Psoas muscle (tissue), 8 donors: ENCODE measurements around the gene NSF. TPM values are rescaled to one million over a fixed set of nuclear protein-coding genes. Genes with fewer than 3 reads are reported as not detected.

Experiments
- ATAC-seq, 4 donors: fragments of 200-7000 bp; cut with Tn5 transposase; one replicate each; pipeline ENCODE4 v1.9.1; 2020; ENCODE audit warnings: moderate library complexity in 3 of 4, mild to moderate bottlenecking in 2 of 4
- DNase-seq, 2 donors: peaks; one replicate each; pipeline ENCODE4 v3.0.0-alpha.2; 2020
- H3K27ac ChIP-seq: fragments of 200-600 bp; one replicate; pipeline ENCODE4 v1.8.0; 2022
- H3K27me3 ChIP-seq, 3 donors: fragments of 200-600 bp in 1 of 3; one replicate each; pipeline versions ENCODE4 v1.6.1 to v1.8.0; 2013 to 2022; ENCODE audit warnings: low read length in 2 of 3, mild to moderate bottlenecking in 2 of 3, moderate library complexity in 1 of 3; ENCODE audit not compliant: insufficient read depth in 3 of 3
- H3K36me3 ChIP-seq, 2 donors: fragments of 200-600 bp in 1 of 2; one replicate each; pipeline versions ENCODE4 v1.6.1 to v1.8.0; 2013 to 2022; ENCODE audit warnings: low read depth in 1 of 2, mild to moderate bottlenecking in 1 of 2, moderate library complexity in 1 of 2; ENCODE audit not compliant: insufficient read depth in 1 of 2
- H3K4me1 ChIP-seq: fragments of 200-600 bp; one replicate; pipeline ENCODE4 v1.8.0; 2022
- H3K4me3 ChIP-seq: fragments of 200-600 bp; one replicate; pipeline ENCODE4 v1.8.0; 2022; ENCODE audit warnings: mild to moderate bottlenecking
- H3K9me3 ChIP-seq: fragments of 200-600 bp; one replicate; pipeline ENCODE4 v1.8.0; 2022
- WGBS, 3 donors: extraction: QIAGEN DNeasy Blood & Tissue Kit; methylation state at CpG; one replicate each; pipeline versions ENCODE4 v1.1.6 to v1.1.7; 2013; 5-methylcytosine and 5-hydroxymethylcytosine counted together
- intact Hi-C, 2 donors: fragments of 100-400 bp; cut with DNase I; formaldehyde crosslinking; loops; one replicate each; pipeline versions ENCODE4 v1.11.0 to v1.14.2; 2022
- polyA plus RNA-seq, 3 donors: library from polyadenylated mRNA; stranded (reverse); fragments of 200-250 nt; gene quantifications; one replicate each; pipeline ENCODE4 v1.2.3, GENCODE V29; 2013
- total RNA-seq, 4 donors: library from RNA; stranded (reverse); fragmentation: NEBNext Ultra II Directional in 2 of 4; extraction: Animal tissue kit (Norgen Biotek cat#: 25700) in 2 of 4; gene quantifications; one replicate each; pipeline versions ENCODE4 v1.2.1 to v1.2.4, GENCODE V29; 2021 to 2023
- TF ChIP-seq, protein P1 (sequence below): fragments of 200-600 bp; IDR thresholded peaks from one replicate; pipeline ENCODE4 v1.8.0; 2022; ENCODE audit warnings: antibody characterized with exemption
- donor health status: healthy with polysubstance abuse.
- donor health status: DM: no; HTN: no; CAD: no; lungs with moderate emphysema.
- donor health status: Bipolar disorder and iron deficiency.
- donor health status: healthy.
- donor health status: DM: yes; HTN: yes; CAD: no.
- donor health status: DM: no; HTN: no; CAD: no.
- donor health status: DM: no; HTN: no; CAD: no.
- donor health status: DM: yes; HTN: yes; CAD: no.

Gene NSF
- total and polyA plus RNA-seq, 7 donors: 19.3 to 103 (median 40.2) TPM

DNA sequence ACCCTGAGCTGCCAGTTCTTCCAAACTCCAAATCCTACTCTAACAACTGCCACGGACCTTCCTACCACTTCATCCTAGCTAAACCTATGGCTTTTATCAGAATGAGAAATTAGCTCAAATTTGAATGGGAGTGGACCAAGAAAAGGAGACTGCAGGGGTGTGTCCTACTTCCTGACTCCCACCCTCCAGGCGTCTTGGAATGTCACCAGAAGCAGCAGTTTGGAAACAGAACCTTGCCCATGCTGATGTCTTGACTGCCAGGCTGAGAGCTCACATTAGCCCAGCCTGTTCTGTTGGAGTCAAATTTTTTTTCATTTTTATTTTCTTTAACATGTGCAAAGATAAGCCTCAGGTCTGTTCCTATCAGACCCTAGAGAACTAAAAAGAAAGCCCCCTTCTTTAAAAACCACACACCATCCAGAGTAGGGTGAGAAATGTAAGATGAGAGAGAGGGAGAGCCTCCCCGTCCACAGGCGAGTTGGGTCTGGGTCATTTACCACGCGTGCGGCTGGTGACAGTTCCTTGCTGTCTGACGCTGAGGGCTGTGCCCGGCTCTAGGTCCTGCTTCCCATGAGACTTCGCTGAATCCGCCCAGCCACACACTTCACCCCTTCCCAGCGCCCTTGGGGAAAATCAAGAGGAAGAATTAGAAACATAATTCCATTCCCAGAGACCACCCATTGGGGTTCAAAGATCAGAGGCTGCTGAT, 173.7 kb downstream of the NSF start:
- intact Hi-C loops: no loop called here

DNA sequence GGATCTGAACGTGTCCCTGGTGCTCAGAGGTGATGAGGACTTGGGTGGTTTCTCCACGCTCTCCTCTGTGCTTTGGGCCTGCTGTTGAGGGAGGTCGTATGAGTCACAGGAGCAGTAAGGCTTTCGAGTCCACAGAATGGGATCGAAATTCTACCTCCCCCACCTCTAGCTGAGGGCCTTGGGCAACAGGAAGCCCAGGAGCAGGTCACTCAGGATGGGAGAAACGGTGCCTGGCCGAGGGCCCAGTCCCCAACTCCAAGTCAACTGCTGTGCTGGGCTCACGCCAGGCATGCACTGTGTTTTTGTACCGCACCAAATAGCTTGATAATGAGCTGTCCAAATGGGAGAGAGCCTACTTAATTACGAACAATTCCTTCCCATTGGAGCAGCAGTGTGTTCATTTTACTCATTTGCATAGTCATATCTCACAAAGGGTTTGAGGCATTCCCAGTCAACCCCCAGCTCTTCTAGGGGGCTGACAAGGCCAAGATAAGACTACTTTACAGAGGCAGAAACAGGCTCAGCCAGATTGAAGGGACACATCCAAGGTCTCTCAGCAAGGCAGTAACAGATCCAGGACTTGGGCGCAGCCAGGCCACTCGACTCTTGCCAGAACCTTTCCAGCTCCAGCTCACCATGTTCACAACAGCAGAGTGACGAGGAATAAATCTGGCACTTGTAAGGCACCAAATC, 174.4 kb downstream of the NSF start:
- DNase-seq (peak; percentile 43 to 65), ATAC-seq (peak; percentile 29 to 59 (median 45))
- H3K4me1 ChIP-seq: no peaks in the 10 kb centered on the region
- 43 to 47% (median 47%) methylated on average over 13 of the region's 13 CpGs for WGBS, 3 donors
- no peak overlapping the region for H3K4me3 ChIP-seq
- H3K36me3 ChIP-seq: no peaks in the 10 kb centered on the region
- H3K9me3 ChIP-seq: no peaks in the 10 kb centered on the region
- intact Hi-C loops: no loop called here
- H3K27me3 ChIP-seq: peaks cover 0 to 19% (median 10%) of the 10 kb centered on the region in 3 donors
- TF ChIP-seq, protein P1, sequence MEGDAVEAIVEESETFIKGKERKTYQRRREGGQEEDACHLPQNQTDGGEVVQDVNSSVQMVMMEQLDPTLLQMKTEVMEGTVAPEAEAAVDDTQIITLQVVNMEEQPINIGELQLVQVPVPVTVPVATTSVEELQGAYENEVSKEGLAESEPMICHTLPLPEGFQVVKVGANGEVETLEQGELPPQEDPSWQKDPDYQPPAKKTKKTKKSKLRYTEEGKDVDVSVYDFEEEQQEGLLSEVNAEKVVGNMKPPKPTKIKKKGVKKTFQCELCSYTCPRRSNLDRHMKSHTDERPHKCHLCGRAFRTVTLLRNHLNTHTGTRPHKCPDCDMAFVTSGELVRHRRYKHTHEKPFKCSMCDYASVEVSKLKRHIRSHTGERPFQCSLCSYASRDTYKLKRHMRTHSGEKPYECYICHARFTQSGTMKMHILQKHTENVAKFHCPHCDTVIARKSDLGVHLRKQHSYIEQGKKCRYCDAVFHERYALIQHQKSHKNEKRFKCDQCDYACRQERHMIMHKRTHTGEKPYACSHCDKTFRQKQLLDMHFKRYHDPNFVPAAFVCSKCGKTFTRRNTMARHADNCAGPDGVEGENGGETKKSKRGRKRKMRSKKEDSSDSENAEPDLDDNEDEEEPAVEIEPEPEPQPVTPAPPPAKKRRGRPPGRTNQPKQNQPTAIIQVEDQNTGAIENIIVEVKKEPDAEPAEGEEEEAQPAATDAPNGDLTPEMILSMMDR: no peak
- no peak overlapping the region for H3K27ac ChIP-seq

More for the DNA sequence above, 173.7 kb downstream of the NSF start:
- no peak for ATAC-seq
- H3K9me3 ChIP-seq: no peaks in the 10 kb centered on the region
- TF ChIP-seq, protein P1: no peak
- no peak overlapping the region for H3K27ac ChIP-seq
- WGBS, 3 donors: 74 to 77% (median 76%) methylated on average over 12 of the region's 12 CpGs
- peaks cover 0 to 12% (median 7%) of the 10 kb centered on the region in 3 donors for H3K27me3 ChIP-seq
- H3K4me1 ChIP-seq: no peaks in the 10 kb centered on the region
- no peak overlapping the region for H3K4me3 ChIP-seq
- no peak for DNase-seq
- no peaks in the 10 kb centered on the region for H3K36me3 ChIP-seq

DNA sequence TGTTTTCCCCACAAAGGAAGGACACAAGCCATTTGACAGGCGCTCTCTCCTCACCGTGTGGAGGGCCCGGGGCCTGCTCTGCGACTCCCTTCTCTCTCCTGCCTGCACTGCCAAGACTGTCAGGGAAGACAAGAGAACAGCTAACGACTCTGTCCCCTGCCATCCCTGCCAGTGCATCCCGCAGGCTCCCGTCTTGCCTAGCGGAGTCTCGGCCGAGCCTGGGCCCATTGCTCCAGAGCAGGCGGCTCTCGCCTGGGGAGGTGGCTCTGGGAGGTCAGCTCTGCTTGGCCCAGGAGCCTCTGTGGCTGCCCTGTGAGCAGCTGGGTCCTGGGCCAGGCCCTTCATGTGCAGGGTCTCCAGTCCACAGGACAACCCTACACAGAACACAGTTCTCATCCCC, 175.0 kb downstream of the NSF start:
- WGBS, 3 donors: 82 to 85% (median 82%) methylated on average over 12 of the region's 12 CpGs
- H3K9me3 ChIP-seq: no peaks in the 10 kb centered on the region
- ATAC-seq (no peak), DNase-seq (no peak)
- no peaks in the 10 kb centered on the region for H3K36me3 ChIP-seq
- H3K27ac ChIP-seq: no peak overlapping the region
- H3K4me1 ChIP-seq: no peaks in the 10 kb centered on the region
- H3K27me3 ChIP-seq: peaks cover 0 to 25% (median 10%) of the 10 kb centered on the region in 3 donors
- TF ChIP-seq, protein P1: no peak
- intact Hi-C loops: no loop called here
- H3K4me3 ChIP-seq: no peak overlapping the region

DNA sequence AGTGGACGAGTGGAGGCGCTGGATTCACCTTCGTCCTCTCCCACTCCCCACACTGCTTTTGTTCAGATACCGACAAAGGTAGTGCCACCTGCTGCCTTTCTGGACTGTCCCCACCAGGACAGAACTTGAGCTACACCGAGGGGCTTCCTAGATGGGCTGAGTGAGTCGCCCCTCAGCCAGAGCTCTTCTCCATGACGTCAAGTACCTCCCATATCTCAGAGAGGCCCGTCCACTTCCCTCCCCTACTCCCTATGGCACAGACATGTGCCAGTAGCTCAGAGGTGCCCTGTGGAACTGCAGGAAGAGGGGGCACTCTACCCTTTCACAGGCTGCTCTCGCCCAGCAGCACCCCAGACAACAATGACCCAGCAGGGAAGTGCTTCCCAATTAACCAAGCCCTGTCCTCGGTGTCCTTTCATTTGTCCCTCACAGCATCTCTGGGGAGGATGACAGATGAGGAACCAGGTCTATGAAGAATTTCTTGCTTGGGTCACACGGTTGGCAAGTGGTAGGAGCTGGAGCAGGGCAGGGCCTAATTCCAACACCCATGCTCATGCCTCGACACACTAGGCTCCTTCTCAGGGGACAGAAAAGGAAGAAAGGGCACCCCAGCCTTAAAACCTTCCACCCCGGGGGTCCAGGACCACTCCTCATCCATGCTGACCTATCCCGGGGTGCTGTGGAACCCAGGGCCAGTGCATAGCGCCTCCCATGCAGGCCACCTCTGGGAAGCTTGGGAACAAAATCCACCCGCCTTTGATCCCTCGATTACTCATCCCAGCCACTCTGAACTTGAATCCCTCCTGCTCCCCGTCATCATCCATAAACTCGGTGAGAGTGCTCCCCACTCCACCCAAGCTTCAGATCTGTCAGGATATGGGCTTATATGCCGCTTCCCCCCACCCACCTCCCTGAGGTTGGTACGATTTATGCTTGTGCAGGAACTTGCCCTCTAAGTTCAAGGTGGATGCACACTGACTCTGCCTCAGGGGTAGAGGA, 176.3 kb downstream of the NSF start:
- Histone ChIP-seq H3K36me3 (no peaks in the 10 kb centered on the region), H3K4me3 (no peak overlapping the region), H3K27me3 (peaks cover 0 to 35% (median 14%) of the 10 kb centered on the region in 3 donors), H3K9me3 (no peaks in the 10 kb centered on the region), H3K27ac (no peak overlapping the region), H3K4me1 (no peaks in the 10 kb centered on the region)
- DNase-seq (no peak), ATAC-seq (no peak)
- intact Hi-C loops: no loop called here
- 87 to 92% (median 89%) methylated on average over 20 to 21 of the region's 21 CpGs for WGBS, 3 donors
- TF ChIP-seq, protein P1: no peak
